ENCODE results near the gene ZNF804A.

- TF ChIP-seq, protein P1, sequence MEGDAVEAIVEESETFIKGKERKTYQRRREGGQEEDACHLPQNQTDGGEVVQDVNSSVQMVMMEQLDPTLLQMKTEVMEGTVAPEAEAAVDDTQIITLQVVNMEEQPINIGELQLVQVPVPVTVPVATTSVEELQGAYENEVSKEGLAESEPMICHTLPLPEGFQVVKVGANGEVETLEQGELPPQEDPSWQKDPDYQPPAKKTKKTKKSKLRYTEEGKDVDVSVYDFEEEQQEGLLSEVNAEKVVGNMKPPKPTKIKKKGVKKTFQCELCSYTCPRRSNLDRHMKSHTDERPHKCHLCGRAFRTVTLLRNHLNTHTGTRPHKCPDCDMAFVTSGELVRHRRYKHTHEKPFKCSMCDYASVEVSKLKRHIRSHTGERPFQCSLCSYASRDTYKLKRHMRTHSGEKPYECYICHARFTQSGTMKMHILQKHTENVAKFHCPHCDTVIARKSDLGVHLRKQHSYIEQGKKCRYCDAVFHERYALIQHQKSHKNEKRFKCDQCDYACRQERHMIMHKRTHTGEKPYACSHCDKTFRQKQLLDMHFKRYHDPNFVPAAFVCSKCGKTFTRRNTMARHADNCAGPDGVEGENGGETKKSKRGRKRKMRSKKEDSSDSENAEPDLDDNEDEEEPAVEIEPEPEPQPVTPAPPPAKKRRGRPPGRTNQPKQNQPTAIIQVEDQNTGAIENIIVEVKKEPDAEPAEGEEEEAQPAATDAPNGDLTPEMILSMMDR (IDR thresholded peaks at IDR 0.05; ENCODE audit: insufficient read depth, low read depth, low read length) = no peak
- TF ChIP-seq EZH2 (IDR thresholded peaks at IDR 0.05; ENCODE audit: insufficient read depth, low read length) = no peak
These were observed 279.6 kb downstream of the ZNF804A start for GRCh38 chr2:184877909-184878308.

All from astrocyte (in vitro differentiated cells and primary cell).